ENCODE data around the gene ZNF678. TPM values are rescaled to one million over a fixed set of nuclear protein-coding genes. Genes with fewer than 3 reads are reported as not detected.

Gene ZNF678
- 1.2 to 1.8 TPM (median 1.6 TPM) in 5 replicates for total RNA-seq (2022; extraction: Qiagen RNA extraction)

GRCh38 chr1:227563324-227564201 lies at the start of gene ZNF678:
ZNF678 (plus strand) TSS chr1:227563556; CDS start chr1:227650992, 87,436 bp downstream.

Other genes with a start within 250 kb of the ZNF678 start
- 8.0 to 13.6 TPM (median 9.4 TPM) in 5 replicates for gene CDC42BPA, start 245.1 kb upstream of the ZNF678 start, total RNA-seq (2022; extraction: Qiagen RNA extraction)
- gene JMJD4, start 171.7 kb downstream of the ZNF678 start, total RNA-seq (2022; extraction: Qiagen RNA extraction), result 27.0 to 31.2 TPM (median 29.1 TPM) in 5 replicates
- gene SNAP47, start 171.9 kb downstream of the ZNF678 start, total RNA-seq (2022; extraction: Qiagen RNA extraction), result 26.4 to 29.7 TPM (median 28.7 TPM) in 5 replicates

Measured in A549 treated with Hydrocortisone at 1 μM for 4 hours (cell line).